ENCODE data around the gene PUSL1. TPM values are rescaled to one million over a fixed set of nuclear protein-coding genes. Genes with fewer than 3 reads are reported as not detected.

The PUSL1 gene
- total and polyA plus RNA-seq, 2 of the 13 experiments (the other 11 are each of a cell fraction or from before 2014, with no cell fraction given), result 8.3 to 22.2 TPM

DNA sequence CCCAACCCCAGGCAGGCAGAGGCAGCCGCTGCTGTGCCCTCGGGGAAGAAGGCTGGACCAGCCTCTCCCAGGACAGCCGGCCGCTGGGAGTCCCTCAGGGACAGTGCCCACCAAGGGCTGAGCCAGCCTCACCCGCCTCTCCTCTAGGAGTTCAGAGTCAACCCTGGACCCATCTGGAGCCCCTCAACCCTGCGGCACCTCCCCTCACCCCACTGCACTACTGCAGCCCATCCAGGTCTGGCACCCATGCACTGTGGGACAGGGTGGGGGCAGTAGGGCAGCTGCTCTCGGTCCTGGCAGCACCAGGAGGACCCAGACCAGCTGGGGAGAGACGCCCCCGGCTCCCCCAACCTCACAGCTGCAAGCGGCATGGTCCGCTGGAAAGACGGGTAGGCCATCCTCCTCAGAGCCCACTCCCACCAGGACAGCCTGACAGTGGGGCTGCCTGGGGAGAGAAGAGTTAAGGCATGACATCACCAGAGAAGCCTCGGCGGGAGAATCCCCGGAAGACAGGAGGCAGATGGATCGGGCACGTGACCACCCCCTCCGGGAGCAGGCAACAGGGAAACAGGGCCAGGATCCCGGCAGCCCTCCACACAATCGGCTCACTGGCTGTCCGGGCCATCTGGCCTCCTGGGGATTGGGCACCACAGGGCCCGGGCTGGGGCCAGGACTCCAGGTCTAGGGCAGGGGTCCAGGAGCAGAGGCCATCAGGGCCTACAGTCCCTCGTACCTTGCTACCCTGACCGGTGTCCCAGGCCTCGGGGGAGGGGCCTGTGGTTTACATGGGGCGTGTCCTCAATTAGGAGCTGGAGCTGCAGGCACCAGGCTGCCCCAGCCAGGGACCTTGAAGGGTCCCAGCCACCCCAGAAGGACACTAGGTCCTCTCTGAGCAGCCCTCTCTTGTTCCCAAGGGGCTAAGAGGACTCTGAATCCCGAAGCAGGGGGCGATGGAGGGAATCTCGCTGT is 3.8 kb upstream of the PUSL1 start (continued):
- 0 out of 2 replicates have a peak, but pooled peaks have one; percentile 19 for TF ChIP-seq YEATS2 (CRISPR knock-in tag; IDR thresholded peaks at IDR 0.05; ENCODE audit: borderline replicate concordance)
- no peak for TF ChIP-seq SMAD3 (CRISPR knock-in tag; IDR thresholded peaks at IDR 0.05)
- TF ChIP-seq SCMH1 (CRISPR knock-in tag; IDR thresholded peaks at IDR 0.05; ENCODE audit: borderline replicate concordance), result no peak
- TF ChIP-seq ZBTB21 (CRISPR knock-in tag; IDR thresholded peaks at IDR 0.05), result no peak
- TF ChIP-seq ZFYVE20 (CRISPR knock-in tag; IDR thresholded peaks at IDR 0.05; ENCODE audit: borderline replicate concordance, low read depth), result no peak
- no peak for TF ChIP-seq SRSF4 (IDR thresholded peaks at IDR 0.05; ENCODE audit: low read depth, low read length, poor library complexity, severe bottlenecking)
- no peak for TF ChIP-seq ZNF7 (CRISPR knock-in tag; IDR thresholded peaks at IDR 0.05)
- TF ChIP-seq, protein P1, sequence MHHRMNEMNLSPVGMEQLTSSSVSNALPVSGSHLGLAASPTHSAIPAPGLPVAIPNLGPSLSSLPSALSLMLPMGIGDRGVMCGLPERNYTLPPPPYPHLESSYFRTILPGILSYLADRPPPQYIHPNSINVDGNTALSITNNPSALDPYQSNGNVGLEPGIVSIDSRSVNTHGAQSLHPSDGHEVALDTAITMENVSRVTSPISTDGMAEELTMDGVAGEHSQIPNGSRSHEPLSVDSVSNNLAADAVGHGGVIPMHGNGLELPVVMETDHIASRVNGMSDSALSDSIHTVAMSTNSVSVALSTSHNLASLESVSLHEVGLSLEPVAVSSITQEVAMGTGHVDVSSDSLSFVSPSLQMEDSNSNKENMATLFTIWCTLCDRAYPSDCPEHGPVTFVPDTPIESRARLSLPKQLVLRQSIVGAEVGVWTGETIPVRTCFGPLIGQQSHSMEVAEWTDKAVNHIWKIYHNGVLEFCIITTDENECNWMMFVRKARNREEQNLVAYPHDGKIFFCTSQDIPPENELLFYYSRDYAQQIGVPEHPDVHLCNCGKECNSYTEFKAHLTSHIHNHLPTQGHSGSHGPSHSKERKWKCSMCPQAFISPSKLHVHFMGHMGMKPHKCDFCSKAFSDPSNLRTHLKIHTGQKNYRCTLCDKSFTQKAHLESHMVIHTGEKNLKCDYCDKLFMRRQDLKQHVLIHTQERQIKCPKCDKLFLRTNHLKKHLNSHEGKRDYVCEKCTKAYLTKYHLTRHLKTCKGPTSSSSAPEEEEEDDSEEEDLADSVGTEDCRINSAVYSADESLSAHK (CRISPR knock-in tag; IDR thresholded peaks at IDR 0.05; ENCODE audit: borderline replicate concordance), result no peak
- no peak for TF ChIP-seq ZNF816 (CRISPR knock-in tag; IDR thresholded peaks at IDR 0.05; ENCODE audit: borderline replicate concordance)
- TF ChIP-seq CHCHD3 (CRISPR knock-in tag; IDR thresholded peaks at IDR 0.05), result no peak
- no peak for TF ChIP-seq TMF1 (CRISPR knock-in tag; IDR thresholded peaks at IDR 0.05; ENCODE audit: low read depth)
- TF ChIP-seq, protein P2, sequence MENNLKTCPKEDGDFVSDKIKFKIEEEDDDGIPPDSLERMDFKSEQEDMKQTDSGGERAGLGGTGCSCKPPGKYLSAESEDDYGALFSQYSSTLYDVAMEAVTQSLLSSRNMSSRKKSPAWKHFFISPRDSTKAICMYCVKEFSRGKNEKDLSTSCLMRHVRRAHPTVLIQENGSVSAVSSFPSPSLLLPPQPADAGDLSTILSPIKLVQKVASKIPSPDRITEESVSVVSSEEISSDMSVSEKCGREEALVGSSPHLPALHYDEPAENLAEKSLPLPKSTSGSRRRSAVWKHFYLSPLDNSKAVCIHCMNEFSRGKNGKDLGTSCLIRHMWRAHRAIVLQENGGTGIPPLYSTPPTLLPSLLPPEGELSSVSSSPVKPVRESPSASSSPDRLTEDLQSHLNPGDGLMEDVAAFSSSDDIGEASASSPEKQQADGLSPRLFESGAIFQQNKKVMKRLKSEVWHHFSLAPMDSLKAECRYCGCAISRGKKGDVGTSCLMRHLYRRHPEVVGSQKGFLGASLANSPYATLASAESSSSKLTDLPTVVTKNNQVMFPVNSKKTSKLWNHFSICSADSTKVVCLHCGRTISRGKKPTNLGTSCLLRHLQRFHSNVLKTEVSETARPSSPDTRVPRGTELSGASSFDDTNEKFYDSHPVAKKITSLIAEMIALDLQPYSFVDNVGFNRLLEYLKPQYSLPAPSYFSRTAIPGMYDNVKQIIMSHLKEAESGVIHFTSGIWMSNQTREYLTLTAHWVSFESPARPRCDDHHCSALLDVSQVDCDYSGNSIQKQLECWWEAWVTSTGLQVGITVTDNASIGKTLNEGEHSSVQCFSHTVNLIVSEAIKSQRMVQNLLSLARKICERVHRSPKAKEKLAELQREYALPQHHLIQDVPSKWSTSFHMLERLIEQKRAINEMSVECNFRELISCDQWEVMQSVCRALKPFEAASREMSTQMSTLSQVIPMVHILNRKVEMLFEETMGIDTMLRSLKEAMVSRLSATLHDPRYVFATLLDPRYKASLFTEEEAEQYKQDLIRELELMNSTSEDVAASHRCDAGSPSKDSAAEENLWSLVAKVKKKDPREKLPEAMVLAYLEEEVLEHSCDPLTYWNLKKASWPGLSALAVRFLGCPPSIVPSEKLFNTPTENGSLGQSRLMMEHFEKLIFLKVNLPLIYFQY (CRISPR knock-in tag; IDR thresholded peaks at IDR 0.05; ENCODE audit: borderline replicate concordance), result 0 out of 2 replicates have a peak, but pooled peaks have one; percentile 39

Measured in HepG2 (cell line).